DMS114 treated with DMSO at 0.1 percent for 48 hours (cell line): ENCODE data around the gene RAB35.
A peak's percentile ranks its signal among the peaks of the same experiment; 100 is the strongest.

Experiments
- DNase-seq: peaks from one replicate; lab custom pipeline; 2025; ENCODE audit not compliant: unreplicated experiment; lab: John Stamatoyannopoulos, UW

Gene RAB35

GRCh38 chr12:120134307-120134980, 17.9 kb upstream of the RAB35 start:
- no peak for DNase-seq

DNA sequence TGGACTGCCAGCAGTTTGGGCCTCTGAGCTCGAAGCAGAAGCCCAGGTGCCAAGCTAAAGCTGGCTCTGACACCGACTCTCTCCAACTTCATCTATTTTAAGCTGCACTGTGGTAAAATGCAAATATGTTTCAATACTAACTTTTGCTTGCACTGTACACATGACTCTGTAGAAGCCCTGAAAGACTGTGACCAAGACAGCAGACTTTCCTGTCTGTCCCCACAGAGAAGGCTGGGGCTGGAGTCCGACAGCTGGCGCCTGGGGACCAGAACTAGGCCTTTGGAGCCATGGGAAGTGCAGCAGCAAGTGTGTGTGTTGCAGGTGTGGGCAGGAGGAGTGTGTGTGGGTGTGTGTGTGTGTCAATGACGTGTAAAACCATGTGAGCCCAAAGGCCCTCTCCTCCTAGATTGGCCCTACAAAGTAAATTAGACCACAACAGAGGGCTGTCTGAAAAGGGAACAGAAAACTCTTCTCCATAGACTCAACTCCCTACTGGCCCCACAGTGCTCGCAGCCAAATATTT, 16.4 kb upstream of the RAB35 start:
- DNase-seq = no peak

GRCh38 chr12:120132054-120132836, 15.7 kb upstream of the RAB35 start:
- DNase-seq = no peak

DNA sequence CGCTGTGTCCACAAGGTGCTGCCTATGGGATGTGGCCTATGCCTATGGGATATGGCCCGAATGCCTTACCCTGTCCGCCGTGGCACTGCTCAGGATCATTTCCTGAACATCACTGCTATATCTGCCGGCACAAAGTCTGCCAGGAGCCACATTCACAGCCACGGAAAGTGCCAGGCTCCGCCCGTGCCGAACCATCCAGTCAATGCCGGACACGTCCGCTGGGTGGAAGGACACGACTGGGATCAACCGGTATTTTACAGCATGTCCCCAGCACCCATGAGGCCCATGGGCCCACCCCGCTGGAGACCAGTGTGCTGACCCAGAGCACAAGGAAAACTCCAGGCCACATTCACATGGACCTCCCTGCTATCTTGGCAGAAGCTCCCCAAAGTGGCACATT, 14.6 kb upstream of the RAB35 start:
- DNase-seq = no peak

DNA sequence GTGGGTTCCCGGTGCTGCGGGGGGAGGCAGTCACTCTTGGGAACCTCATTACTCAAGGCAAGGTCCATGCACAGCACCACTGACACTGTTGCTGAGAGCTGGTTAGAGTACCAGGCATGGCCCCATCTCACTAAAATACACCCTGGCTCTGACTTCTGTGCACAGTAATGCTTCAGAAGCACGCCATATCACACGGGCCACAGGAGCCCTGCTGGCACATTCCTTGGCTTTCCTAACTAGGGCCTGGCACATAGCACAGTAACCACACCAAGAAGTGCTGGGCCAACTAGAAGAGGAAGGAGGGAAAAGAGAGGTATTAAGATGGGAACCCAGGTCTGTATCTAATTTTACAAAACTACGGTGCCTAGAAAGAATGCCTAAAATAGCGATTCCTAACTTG, 13.5 kb upstream of the RAB35 start:
- DNase-seq = no peak

DNA sequence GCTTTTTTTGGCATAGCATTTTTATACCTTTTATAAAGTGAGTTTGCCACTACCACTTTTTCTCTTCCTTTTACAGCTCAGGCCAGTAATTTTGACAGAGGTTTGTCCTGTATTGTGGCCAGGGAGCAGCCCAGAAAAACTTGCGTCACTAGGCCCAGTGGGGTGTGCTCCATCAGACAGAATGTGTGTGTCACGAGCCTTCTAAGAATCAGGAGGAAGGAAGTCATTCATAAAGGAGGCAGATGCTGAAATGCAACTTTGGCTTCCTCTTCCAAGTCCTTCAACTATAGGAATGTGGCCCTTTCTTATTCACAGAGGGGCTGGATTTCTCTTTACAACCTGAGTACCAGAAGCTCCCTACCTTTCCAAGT, 10.1 kb upstream of the RAB35 start:
- no peak for DNase-seq

GRCh38 chr12:120125792-120126634, 9.5 kb upstream of the RAB35 start:
- DNase-seq = no peak

DNA sequence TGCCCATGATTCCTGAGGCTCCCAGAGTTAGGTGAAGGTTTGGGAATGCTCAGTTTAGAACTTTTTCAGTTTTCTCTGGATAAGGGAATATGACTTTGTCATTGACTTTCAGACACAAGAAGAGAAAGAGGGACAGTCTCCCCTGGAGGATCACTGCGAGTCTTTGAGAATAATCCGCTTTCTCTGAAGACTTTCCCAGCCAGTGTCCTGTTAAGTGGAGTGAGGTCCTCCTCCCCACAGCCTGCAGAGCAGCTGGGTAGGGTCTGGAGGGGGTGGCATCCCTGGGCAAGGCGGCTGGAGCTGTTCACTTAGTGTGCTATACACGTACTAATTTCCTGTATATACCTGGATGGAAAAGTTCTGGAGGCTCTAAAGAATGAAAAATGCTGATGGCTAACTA, 8.5 kb upstream of the RAB35 start:
- no peak for DNase-seq

DNA sequence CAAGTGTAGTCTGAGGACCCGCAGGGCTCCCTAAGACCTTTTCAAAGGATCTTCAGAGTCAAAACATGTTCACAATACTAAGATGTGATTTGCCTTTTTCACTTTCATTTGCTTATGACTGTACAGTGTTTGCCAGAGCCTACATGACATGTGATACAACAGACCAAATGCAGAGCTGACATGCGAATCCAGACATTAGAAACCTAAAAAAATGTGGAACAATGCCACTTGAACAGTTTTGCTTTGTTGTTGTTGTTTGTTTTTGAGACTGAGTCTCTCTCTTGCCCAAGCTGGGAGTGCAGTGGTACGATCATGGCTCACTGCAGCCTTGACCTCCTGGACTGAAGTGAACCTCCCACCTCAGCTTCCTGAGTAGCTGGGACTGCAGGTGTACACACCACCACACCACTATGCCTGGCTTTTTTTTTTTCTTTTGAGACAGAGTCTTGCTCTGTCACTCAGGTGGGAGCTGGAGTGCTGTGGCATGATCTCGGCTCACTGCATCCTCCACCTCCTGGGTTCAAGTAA, 5.3 kb upstream of the RAB35 start:
- DNase-seq = no peak

DNA sequence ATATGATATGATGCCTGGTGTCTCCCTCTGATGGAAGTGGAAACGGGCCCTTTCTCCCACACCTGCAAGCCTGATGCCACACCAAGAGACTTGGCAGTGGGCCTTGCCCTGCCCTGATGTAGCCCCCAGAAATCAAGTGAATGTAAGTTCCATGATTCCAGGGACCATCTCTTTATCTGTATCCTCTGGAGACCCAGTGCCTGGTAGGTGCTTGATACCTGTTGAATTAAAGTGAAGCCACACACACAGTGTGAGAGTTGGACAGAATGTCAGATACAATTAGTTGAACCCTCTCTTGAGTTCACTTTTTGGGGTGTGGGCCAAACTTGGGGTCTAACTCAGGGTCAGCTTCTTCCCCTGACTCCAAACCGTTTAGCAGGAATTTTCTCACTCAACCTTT, 4.8 kb upstream of the RAB35 start:
- DNase-seq = no peak

DNA sequence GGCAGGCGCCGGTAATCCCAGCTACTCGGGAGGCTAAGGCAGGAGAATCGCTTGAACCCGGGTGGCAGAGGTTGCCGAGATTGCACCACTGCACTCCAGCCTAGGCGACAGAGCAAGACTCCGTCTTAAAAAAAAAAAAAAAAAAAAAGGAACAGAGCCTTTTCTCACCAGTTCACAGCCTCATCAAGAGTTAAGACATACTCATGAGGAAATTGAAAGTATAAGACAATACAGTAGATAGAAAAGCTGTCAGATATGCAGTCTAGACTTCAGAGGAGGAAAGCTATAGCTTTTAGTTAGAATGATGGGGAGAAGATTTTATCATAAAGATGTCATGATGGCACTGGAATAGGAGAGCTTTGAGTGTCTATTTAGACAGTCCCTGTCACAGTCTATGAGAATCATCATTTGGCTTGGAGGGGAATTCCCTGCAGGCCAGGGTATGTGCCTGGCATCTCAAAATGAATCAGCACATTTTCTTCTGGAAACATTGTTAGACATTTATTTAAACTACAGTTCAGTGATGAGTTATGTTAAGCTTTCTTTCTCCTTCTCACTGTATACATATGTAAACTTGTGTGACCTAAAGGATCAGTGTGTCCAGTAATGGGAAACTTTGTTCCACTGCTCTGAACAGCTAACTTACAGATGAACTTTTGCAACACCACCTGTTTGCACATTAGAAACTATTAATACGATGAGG, 2.9 kb upstream of the RAB35 start:
- DNase-seq = no peak

DNA sequence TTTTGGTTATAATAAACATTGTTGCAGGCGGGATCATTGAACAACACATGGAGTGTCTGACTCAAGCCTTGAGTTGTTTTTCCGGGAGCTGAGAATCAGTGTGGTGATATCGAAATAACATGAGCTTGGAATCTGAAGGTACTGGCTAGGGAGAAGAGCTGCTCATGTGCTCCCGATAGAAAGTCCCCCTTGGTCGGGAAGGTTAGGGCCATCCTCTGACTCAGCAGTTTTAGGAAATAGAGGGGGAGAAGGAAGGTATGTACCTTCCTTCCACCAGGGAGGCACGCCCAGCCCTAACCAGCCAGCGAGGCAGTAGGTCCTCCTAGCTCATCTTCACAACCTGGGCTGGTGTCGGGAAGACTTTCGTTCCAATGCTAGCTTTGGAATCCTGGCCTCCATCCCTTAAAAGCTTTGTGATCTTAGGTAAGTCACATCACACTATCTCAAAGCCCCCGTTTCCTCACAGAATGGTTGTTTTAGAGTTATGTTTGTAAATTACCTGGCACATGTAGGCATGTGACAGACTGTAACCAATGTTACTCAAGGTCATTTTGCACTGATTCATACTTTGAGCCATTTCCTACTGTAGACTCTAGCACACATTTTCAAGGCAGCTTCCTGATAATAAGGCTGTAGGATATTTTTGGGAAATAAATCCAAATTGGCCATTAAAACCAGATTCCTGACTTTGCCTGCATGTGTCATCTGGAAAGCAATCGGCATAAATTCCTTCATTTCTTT, 1.9 kb upstream of the RAB35 start:
- DNase-seq = no peak

DNA sequence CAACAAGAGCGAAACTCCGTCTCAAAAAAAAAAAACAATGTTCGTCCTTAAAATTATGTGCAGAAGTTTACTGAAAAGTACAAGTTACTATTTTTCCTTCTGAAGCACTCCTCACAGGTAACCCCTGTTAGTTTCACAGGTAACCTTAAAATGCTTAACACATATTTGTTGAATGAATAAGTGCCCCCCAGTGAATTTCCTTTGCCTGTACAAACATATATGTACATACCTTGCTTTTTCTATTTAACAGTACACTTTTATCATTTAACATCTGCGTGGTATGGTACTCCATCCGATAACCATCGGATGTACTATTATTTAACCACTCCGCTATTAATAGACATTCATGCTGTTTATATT, 1.4 kb upstream of the RAB35 start:
- no peak for DNase-seq

- DNase-seq = peak; percentile 86
Measured at GRCh38 chr12:120116792-120117651, 469 bp upstream of the RAB35 start.

DNA sequence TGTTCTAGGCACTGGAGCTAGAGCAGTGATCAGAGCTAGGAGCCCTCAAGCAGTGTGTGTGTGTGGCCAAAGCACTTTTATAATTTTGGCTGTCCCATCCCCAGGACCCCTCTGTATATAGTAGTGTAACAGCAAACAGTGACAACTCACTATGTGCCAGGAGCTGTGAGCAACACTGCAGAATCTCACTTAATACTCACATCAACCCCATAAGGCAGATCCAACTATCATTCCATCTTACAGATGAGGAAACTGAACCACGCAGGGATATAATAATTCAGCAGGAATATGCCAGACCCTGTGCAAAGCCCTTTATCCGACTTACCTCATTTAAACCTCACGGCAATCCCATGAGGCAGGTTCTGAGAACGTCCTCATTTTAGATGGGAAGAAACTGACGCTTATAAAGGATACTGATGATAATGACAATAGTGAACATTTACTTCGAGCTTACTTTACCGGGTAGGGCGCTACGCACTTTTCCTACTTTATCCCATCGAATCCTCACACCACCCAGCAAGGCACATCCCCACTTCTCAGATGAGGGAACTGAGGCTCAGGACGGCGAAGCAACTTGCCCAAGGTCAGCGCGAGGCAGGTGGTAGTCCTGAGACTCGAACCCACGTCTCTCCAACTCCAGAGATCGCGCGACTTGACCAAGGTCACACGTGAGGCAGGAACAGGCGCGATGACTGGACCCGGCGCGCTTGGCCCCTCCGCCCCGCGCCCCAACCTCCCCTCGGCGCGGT, 687 bp downstream of the RAB35 start:
- DNase-seq = peak; percentile 28

DNA sequence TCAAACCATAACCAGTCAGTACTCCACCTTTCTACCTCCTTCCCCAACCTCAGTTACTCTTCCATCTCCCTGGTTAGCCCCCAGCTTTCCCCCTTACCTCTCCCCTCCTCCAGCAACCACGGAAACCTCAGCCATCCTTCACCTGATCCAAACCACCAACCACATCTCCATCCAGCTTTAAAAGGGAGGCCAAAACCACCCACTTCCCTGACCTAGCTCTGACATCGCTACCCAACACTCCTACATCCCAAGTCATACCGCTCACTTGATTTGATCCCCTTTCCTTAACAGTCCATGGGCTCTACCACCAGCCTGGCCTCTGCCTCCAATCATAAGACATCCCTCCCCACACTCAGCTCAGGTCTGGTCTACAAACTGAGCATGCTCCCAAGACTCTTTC, 1.5 kb downstream of the RAB35 start:
- DNase-seq = no peak

DNA sequence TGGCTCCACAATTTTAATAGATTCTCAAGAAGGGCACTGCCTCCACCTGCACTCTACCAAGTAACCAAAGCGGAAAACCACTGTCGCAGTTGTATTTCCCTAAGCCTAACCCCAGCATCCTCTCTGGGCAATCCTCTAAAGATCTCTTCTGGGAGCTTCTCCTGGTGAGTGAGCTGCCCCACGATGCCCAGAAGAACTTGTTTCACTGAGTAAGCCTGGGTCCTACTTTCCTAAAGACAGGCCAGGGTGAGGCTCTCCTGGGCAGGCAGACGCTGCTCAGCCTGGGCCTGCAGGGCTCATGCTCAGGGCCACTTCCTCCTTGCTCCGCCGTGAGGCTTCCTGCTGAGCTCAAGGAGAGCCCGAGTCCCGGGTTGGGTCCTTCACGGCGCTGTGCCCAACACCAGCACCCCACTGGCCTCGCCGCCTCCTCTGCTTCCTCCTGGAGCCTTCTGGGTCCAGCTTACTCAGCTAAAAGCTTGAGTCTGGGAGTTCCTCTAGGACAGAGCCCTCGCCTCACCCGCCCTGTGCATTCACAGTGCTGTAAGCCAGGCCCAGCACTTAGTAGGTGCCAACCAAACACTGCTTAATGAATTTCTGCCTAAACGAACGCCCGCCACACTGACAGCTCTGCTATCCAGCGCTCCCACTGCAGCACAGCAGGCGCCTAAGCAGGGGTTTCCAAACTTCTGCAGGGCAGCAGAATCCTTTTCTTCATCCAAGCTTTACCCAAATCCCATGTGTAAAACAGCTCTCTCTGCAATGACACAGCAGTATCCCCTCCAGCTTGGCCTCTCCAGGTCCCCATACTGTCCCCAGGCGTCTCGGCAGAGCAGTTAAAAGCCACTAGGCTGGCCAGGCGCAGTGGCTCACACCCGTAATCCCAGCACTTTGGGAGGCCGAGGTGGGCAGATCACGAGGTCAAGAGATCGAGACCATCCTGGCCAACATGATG, 5.7 kb downstream of the RAB35 start:
- no peak for DNase-seq
